GM21825 (cell line): Measurements from ENCODE around the gene NDUFB6.
"Not testable (repeated sequence)": the region's sequence is repeated elsewhere in the genome, so short reads cannot be mapped to it uniquely, and the experiment has no call there.

Experiments
- ATAC-seq: cut with Tn5 transposase; IDR thresholded peaks from one replicate; pipeline ENCODE4 v1.9.1; 2021; ENCODE audit warnings: mild to moderate bottlenecking, moderate library complexity; ENCODE audit not compliant: unreplicated experiment

The NDUFB6 gene

DNA sequence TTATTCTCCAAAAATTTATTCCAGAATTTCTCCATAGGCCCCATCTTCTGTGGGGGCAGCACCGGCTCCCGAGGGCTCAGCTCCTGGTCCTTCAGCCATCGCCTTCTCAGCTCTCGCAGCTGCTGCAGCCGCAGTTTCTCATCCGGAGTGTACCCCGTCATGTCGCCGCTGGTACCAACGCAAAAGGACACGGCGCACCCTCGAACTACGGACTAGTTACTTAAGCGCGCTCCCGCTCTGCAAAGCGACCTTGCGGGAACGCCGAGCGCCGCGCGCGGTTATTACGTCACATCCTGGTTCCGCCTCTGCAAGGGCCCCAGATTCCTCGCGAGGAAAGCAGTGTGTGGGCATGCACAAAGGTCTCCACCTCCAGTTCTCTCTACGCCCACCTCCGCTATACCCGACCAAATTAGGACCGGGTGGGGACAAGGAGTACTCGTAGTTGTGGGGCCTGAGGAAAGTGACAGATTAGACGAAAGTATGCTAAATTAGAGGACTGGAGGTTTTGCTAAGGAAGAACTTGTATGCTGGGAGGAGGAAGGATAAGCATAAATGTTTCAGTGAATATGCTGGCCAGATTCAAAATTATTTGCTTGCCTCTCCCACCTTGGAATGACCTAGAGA, at the start of gene NDUFB6:
NDUFB6 (minus strand) TSS at position 260 of the 624 bp plus-strand sequence; CDS start at position 161, 99 bp downstream.
- ATAC-seq: peak; percentile 89

DNA sequence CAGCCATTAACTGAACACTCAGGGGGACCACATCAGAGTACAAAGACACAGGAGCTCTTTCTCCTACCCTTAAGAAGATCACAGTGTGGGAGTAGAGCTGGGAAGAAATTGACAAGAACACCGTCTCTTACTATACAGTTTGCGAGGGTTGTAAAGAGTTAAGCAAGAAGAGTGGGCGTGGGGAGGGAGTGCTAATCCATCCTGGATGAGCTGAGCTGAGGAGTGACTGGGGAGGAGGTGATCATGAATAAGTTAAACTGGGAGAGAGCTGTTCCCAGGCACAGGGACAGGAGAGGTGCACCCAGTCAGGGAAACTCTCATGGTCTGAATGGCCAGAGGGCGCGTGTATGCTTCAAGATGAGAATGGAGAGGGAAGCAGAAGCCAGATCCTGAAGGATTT, 45.3 kb upstream of the NDUFB6 start:
- ATAC-seq: no peak

DNA sequence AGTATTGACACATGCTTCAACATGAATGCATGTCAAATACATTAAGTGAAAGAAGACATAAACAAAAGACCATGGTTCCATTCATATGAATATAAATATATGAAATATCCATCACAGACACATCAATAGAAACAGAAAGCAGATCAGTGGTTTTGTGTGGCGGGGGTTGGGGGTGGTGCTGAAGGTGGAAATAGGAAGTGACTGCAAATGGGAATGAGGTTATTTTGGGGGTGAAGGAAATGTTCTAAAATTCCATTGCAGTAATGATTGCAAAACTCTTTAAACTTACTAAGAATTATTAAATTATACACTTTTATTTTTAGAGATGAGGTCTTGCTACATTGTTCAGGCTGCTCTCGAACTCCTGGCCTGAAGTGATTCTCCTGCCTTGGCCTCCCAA, 33.9 kb upstream of the NDUFB6 start:
- no peak for ATAC-seq

DNA sequence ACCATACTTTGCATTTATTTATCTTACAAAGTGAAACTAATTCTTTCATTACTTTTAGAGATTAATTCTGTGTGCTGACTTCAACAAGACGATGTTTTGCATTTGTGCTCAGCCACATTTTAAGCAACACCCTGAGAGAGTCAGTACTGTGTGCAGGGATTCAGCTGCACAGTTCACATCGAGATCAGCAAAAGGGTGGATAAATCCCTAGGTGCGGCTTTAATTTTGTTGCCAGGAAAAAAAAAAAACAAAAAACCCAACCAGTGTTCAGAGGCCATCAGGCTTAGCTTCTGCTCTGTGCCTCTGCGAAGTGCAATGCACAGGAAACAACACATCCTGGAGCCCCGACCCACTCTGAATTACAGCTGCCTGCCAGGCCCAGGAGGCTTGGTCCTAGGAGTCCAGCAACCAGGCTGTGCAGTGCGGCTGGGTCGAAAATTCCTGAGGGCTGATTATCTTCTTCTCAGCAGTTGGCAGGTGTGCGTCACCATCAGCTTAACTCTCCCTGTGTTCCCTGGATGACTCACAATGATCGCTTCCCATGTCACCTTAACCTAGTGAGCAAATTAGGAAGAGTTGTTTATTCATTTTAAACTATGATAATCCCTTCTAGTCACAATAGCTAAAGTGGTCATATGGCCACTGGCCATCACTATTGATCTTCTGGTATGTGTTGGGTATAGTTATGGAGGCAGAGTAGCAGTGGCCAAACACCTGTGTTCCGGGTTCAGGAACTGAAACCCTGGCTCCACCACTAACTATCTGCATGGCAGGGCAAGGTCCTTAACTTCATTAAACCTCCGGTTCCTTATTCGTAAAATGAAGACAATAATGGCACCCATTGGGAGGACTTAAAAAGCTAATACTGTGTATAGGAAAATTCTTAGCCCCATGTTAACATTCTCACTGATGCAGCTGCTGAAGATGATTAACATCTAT, 31.2 kb upstream of the NDUFB6 start:
- peak; percentile 75 for ATAC-seq

DNA sequence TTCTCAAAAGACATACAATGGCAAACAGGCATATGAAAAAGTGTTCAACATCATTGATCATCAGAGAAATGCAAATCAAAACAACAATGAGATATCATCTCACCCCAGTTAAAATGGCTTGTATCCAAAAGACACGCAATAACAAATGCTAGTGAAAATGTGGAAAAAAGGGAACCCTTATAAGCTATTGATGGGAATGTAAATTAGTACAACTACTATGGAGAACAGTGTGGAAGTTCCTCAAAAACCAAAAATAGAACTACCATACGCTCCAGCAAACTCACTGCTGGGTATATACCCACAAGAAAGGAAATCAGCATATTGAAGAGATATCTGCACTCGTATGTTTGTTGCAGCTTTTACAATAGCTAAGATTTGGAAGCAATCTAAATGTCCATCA, 26.1 kb upstream of the NDUFB6 start:
- ATAC-seq: not testable (repeated sequence)

DNA sequence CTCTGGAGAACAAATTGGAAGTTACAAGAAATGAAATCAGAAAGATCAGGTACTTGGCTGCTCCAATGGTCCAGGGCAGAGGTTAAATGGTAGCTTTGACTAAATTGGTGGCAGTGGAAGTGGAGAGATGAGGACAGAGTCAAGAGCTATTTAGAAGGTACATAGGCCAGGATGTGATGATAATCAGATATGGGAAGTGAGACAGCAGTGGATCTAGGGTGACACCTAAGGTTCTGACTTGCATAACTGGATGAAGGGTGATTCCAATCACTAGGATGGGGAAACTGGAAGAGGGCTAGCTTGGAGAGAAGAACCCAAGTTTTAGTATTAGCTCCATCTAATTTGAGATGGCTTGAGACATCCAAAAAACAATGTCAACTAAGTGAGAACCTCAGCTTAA, 24.0 kb upstream of the NDUFB6 start:
- no peak for ATAC-seq

DNA sequence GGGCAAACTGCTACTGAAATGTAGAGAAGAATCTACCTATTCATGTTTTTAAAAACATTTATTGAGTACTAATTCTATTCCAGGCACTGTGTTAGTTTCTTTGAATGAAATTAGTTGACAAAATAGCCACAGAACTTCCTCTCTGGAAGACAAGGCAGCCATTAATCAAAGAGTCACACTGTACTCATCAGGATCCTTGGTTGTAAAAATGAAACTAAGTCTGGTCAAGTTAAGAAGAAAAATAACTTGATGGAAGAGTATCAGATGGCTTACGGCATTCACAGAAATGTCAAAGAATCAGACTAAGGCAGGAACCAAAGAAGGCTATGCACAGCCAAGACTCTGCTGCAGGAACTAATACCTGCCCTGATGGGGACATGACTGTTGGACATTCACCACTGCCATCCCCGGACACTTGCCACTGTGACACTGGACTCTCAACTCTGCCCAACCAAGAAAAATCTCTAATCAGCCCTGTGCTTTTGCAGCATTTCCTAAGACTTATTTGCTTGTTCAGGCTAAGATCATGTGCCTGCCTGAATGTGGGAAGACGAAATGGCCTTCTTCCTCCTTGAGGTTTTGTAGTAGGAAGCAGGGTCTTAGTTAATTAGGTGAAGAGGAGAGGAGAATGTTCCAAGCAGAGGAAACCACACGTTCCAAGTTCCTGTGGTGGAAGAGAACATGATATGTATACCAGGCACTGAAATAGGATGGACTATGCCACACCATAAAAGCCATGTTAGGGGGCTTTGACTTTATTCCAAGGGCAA, 23.3 kb upstream of the NDUFB6 start:
- no peak for ATAC-seq

DNA sequence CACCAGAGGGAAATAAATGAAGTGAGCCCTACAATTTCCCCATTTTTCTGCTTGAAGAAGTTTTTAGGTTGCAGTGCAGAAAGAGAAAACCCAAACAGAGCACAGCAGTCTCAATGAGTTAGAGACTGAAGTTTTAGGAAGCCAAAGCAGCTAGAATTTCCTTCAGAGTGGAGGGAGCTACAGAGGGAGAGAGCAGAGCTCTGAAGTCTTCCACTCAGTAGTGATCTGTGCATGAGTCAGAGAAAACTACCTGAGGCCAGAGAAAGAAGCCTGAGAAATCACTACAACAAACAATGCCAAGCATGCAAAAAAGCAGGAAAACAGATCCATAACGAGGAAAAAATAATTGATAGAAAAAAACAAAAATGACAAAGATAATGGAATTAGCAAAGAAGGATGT, 17.9 kb upstream of the NDUFB6 start:
- no peak for ATAC-seq

DNA sequence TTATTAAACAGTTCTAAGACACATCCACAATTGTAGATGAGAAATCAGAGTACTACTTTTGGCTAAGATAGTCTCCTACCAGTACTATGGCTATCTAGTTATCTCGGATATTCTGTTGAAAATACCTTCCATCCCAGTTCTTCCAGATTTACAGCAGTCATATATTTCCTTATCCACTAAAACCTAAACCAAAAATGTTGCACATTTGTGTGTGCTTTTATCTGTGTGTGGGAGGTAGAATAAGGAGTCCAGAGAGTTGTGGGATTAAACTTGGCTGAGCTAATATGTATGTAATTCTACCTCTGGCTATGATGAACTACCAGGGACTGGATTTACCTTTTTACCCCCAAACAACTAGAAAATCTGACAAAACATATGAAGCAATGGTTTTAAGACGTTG, 17.5 kb upstream of the NDUFB6 start:
- ATAC-seq: no peak

DNA sequence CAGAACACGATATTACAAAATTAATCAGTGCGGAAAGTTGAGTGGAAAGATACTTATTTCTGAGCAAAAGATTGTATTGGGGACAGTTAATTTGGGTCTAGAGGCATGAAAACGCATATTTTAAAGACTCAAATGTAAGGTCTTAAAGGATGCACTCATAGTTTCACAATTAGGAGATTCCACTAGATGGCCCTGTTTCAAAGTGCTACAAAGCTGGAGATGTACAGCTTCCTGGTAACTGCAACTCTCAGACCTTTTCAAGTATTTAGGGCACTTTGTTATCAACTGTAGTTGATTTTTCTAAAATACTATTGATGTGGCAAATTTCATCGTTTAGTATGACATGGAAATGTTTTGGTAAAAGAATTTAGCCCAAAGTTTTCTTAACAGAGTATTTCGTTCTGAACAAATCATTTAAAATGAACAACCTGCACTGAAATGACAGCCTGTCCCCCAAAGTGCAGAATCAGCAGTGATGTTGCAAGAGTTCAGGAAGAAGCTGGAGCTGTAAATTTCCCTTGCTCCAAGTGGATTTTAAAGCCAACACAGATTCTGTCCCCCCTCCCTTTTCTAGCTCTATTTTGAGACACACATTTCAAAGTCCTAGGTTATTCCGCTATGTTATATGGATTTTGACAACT, 16.2 kb upstream of the NDUFB6 start:
- ATAC-seq: no peak

DNA sequence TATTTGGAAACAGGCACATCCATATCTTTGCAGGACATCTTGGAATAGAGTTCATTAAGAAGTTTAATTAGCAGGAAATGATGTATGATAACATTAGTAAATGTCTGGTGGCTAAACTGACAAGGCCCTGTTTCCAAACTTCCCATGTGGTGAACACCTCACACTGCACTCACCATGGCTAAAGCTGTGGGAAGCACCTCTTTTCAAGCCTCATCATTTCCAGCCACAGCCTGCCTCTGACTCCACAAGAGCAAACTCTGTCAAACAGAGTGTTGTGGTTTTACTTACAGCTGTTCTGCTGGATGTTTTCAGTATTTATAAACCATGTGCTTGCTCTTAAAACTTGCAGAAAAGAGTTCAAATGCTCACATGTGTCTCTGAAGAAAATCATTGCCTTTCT, 14.9 kb upstream of the NDUFB6 start:
- no peak for ATAC-seq

DNA sequence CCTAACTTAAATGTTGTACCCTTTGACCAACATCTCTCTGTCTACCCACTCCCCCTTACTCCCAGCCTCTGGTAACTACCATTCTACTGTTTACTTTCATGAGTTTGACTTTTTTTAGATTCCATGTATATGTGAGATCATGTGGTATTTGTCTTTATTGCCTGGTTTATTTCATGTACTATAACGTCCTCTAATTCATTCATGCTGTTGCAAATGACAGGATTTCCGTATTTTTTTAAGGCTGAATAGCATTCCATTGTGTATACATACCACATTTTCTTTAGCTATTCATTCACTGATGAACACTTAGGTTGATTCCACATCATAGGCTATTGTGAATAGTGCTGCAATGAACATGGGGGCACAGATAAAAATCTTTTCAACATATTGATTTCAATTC, 11.8 kb upstream of the NDUFB6 start:
- ATAC-seq: no peak

DNA sequence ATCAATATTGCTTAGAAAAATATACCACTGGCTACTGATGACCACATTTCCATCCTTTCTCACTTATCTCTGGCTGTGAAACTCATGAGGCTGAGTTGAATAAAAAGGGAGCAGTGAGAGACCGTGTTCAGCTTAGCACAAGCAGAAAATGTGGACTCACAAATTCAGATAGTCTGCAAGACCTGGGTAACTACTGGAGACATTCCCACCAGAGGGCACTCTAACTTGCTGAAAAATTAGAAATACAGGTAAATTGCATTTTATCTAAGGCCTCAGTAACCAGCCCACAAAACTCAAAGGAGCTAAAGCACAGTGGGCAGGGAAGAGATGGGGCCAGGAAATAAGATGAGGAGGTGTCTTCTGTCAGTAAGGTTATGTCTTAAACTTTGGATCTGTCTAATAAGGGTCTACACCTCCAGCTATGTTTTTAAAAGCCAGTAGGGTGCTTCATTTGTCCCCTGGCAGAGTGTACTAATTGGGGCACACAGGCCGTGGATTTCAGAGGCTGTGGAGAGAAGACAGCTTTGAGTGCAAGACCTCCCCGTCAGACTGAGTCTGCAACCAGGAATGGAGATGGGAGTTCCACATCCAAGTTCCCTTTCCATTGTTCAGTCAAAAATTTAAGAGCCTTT, 8.7 kb upstream of the NDUFB6 start:
- no peak for ATAC-seq

DNA sequence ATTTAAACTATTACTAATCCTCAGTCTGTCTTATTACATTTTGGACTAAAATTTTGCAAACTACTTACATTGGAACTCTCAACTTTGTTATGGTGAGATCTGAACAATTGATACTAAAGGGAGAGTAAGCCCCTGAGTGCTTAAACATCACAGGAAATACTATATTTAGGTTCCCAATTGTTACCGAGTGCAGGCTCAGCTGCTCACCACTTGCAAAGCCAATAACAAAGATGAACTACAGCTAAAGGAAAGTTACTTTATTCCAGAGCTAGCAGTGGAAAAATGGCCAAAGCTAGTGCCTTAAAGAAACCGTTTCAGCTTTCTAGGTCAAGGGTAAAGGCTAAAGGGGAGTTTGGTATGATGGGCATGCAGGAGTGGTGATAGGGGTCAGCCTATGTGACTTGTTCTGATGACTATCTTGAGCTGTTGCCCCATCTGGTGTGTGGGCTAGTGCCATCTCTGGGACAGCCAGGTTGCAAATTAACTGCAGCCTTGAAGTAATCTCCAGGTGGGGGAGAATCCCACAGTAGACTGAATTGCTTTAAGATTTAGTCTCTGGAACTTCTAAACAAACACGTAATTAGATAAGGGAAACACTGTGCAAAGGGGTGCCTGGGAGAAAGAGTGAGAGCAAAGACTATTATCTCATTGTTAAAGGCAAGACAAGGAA, 7.8 kb upstream of the NDUFB6 start:
- no peak for ATAC-seq

DNA sequence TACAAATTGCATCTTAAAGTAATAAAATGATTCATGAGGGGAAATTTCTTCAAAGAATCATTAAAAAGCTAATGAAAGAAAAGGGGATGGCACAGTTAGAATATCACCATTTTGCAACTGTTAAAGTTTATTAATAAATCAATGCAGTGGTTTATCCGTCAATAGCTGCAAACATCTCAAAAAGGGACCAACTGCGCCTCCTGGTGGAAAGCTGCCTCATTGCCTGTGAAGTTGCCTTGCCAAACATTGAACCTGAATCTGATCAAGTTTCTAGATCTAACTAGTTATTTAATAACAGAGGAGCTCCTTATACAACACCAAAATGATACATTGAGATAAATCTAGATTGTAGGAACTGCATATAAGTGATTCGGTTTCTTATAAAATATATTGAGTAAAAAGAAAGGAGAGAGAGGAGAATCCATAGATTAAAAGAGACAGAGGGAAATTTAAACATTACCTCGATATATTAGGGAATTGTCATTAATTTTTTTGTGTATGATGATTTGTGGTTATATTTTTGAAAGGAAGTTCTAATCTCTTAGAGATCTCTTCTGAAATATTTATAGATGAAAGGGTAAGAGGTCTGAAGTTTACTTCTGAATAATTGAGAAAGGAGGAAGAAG, 6.9 kb upstream of the NDUFB6 start:
- ATAC-seq: no peak

DNA sequence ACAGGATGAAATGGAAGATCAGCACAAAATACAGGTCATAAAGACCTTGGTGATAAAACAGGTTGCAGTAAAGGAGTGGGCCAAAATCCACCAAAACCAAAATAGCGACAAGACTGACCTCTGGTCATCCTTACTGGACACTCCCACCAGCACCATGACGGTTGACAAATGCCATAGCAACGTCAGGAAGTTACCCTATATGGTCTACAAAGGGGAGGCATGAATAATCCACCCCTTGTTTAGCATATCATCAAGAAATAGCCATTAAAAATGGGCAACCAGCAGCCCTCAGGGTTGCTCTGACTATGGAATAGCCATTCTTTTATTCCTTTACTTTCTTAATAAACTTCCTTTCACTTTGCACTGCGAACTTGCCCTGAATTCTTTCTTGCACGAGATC, 6.0 kb upstream of the NDUFB6 start:
- no peak for ATAC-seq

DNA sequence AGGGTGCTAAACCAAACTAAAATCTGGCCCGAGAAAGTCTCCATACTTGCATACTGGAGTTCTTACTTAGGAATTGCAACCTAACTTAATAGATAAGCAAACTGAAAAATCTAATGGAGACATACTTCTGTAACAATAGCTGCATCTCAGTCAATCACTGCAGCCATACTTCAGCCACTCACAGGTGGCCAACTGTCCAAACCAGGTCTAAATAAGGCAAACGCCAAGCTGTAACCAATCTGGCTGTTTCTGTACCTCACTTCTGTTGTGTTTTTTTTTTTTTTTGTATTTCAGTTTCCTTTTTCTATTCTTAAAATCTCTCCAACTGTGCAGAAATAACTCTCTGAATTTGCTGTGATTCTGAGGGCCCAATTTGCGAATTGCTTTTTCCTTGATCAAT, 4.4 kb upstream of the NDUFB6 start:
- ATAC-seq: no peak

DNA sequence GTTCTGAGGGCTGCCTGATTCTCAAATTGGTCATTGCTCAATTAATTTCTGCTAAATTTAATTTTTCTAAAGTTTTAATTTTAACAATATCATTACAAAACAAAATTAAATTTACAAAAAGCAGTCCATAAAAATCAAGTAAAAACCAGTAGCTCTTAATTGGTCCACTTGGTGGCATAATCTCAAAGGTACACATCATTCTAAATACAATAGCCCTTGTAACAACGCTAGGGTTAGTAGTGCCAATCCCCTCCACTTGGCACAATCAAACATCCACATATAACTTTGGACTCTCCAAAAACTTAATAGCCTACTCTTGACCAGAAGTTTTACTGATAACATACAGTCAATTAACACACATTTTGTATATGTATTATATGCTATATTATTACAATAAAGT, 1.9 kb upstream of the NDUFB6 start:
- ATAC-seq: no peak

DNA sequence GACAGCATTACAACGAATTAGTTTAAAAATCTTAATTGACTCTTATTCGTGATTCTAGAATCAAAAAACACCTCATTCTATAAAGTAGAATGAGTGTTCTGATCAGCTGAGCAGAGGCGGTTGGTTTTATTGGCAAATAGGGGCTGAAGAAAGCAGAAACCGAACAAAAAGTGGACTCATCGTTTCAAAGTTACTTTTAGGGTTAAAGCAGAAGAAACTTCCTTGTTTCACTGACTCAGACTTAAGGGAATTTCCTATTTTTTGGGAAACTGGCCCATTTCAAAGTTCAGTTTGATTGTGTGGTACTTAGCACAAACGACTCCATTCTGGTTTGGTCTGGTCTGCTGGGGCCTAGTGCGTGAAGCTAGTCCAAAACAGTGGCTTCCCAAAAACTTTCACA, 862 bp upstream of the NDUFB6 start:
- no peak for ATAC-seq
